GM12801 (cell line): ENCODE measurements around the gene PHGDH.

ENCODE experiments used
- TF ChIP-seq, protein P1 (sequence below): IDR thresholded peaks from one replicate; pipeline ENCODE4 v1.5.1; 2011; ENCODE audit warnings: control low read depth; ENCODE audit not compliant: insufficient read length; ENCODE audit errors: extremely low read depth

The PHGDH gene

DNA sequence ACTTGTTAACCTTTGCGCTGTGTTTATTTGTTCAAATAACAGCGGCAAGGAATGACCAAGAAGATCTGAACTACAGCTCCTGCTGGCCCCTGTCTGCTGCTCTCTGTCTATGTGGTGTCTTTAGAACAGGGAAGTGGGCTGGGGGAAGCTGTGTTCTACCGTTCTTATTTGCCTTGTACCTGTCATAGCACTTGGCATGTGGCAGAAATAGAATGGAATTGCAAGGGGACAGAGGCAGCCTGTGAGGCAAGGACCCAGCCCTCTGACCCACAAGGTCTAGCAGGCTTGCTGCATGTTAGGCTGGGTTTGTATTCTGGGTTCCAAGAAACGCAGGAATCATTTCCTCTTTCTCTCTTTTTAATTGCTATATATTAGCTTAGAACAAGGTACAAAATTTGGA lies 36.3 kb downstream of the PHGDH start:
- TF ChIP-seq, protein P1, sequence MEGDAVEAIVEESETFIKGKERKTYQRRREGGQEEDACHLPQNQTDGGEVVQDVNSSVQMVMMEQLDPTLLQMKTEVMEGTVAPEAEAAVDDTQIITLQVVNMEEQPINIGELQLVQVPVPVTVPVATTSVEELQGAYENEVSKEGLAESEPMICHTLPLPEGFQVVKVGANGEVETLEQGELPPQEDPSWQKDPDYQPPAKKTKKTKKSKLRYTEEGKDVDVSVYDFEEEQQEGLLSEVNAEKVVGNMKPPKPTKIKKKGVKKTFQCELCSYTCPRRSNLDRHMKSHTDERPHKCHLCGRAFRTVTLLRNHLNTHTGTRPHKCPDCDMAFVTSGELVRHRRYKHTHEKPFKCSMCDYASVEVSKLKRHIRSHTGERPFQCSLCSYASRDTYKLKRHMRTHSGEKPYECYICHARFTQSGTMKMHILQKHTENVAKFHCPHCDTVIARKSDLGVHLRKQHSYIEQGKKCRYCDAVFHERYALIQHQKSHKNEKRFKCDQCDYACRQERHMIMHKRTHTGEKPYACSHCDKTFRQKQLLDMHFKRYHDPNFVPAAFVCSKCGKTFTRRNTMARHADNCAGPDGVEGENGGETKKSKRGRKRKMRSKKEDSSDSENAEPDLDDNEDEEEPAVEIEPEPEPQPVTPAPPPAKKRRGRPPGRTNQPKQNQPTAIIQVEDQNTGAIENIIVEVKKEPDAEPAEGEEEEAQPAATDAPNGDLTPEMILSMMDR, result no peak

- TF ChIP-seq, protein P1, result no peak
These were observed 40.9 kb downstream of the PHGDH start for GRCh38 chr1:119752592-119752991.

- TF ChIP-seq, protein P1, result no peak
These were observed 46.9 kb downstream of the PHGDH start for GRCh38 chr1:119758584-119758983.

DNA sequence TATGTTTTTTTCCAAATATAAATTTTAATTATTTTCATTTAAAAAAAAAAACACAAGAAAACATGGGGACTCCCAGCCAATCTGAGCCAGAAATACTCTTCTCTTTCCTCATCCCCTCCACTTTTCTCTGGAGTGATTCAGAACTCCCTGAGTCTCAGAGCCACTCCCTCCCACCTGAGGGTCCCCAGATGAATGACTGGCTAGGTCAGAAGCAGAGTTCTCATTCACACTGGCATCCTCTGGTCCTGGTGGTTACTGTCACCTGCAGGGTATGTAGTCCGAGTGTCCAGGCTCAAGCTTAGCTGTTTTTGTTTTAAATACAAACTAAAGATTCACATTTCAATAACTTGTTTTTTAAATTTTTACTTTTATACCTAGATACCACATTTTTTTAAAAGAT lies 50.7 kb downstream of the PHGDH start:
- TF ChIP-seq, protein P1, result no peak

DNA sequence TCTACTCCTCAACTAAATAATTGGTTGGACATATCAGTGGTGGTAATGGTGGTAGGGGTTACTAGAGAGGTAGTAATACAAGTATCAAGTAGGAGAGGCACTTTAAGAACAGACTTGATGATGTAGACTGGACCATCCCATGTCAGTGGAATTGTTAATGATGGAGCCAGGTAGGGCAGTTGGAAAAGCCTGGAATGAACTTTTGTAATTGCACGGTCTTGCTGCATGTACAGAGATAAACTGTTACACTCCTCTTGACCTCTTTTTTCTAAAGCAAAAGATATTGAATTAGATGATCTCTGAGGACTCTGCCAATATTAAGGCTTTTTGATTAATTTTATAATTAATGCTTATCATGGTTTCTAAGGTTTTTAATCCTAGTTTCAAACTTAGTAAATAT lies 51.2 kb downstream of the PHGDH start:
- TF ChIP-seq, protein P1, result no peak

DNA sequence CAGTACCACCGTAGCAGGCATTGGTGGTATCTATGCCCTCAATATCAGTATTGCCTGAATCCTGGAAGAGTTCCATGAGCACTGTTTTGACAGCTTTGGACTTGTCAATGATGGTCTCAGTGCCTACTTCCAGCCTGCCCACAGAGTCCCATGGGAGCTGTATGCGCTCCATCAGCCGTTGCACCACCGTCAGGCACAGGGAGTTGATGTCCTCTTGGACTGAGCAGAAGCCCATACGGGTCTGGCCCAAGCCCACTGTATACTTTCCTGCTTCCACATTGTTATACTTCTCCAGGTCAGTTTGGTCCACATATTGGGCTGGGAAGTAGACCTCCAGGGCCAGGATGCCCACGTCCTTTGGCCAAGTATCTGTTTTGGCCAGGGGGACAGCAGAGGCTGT lies 52.5 kb downstream of the PHGDH start:
- TF ChIP-seq, protein P1, result no peak

DNA sequence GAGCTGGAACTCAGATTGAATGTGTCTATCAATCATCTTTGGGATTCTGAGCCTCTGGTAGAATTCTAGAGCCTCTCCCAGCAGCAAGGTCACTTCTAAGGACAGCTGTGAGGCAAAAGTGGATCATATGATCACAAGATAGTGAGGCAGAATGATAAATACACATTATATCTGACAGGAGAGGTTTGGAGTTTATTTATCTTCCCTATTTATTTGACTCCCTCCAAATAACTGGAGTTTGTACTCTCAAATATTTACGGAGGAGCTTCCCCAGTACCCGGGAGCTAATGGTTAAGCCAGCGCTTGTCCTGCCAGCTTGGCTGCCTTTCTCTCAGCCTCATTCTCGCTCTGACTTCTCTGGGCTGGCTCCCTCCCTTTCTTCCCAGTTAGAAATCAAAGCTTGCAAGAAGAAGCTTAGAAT lies 54.6 kb downstream of the PHGDH start:
- TF ChIP-seq, protein P1, result no peak

DNA sequence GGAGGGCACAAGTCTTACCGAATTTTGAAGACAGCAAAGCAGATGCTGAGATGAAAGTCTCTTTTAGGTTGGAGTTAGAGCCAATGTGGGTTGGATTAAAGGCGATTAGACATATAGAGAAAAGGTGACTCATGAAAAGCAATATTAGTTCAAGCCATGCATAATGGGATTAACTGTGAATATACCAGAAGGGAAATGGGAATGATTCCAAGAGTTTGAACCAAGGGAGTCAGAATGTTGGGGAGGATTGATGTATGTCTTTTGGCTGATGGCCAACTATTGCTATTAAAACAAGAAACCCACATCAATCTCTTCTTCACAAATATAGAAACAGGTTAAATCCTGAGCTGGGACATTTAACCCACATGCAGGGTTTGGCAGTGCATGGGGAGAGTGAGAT lies 55.8 kb downstream of the PHGDH start:
- TF ChIP-seq, protein P1, result no peak
